RWPE2 (cell line): Measurements from ENCODE around the gene JAK3.

Experiments
- ATAC-seq: fragments of 200-7000 bp; cut with Tn5 transposase; 3 replicates; pipeline ENCODE4 v1.9.1; 2021; ENCODE audit warnings: low read depth
- DNase-seq: peaks from one replicate; pipeline ENCODE4 v3.0.0-alpha.2; 2020; ENCODE audit warnings: low spot score
- H3K27ac ChIP-seq: fragments of 450-650 bp; 2 replicates; pipeline ENCODE4 v1.5.1; 2017; ENCODE audit warnings: mild to moderate bottlenecking; ENCODE audit not compliant: poor library complexity, severe bottlenecking
- H3K27me3 ChIP-seq: fragments of 250-450 bp; sonication (Bioruptor Pico); 2 replicates; pipeline ENCODE4 v1.5.1; 2021; ENCODE audit warnings: mild to moderate bottlenecking, moderate library complexity; ENCODE audit not compliant: insufficient read depth, poor library complexity, severe bottlenecking
- H3K36me3 ChIP-seq: fragments of 250-450 bp; sonication (Bioruptor Pico); 2 replicates; pipeline ENCODE4 v1.5.1; 2020; ENCODE audit warnings: low read depth, mild to moderate bottlenecking, moderate library complexity
- H3K4me1 ChIP-seq: fragments of 250-450 bp; sonication (Bioruptor Pico); 2 replicates; pipeline ENCODE4 v1.5.1; 2021; ENCODE audit warnings: mild to moderate bottlenecking, moderate library complexity; ENCODE audit not compliant: insufficient read depth, poor library complexity, severe bottlenecking
- H3K4me3 ChIP-seq: fragments of 250-450 bp; sonication (Bioruptor Pico); 2 replicates; pipeline ENCODE4 v1.5.1; 2021; ENCODE audit warnings: mild to moderate bottlenecking, moderate library complexity; ENCODE audit not compliant: severe bottlenecking
- H3K9me3 ChIP-seq: fragments of 250-450 bp; sonication (Bioruptor Pico); 2 replicates; pipeline ENCODE4 v1.5.1; 2021; ENCODE audit warnings: mild to moderate bottlenecking, moderate library complexity; ENCODE audit not compliant: severe bottlenecking
- CTCF ChIP-seq: fragments of 450-650 bp; IDR thresholded peaks from one replicate; pipeline ENCODE4 v1.5.1; 2017; ENCODE audit warnings: mild to moderate bottlenecking, moderate library complexity; ENCODE audit not compliant: poor library complexity, severe bottlenecking

Gene JAK3

GRCh38 chr19:17861542-17862402 lies 14.0 kb upstream of the JAK3 start:
- Histone ChIP-seq H3K4me1 (peaks cover 18% of the 10 kb centered on the region), H3K9me3 (no peaks in the 10 kb centered on the region), H3K36me3 (peaks cover 49% of the 10 kb centered on the region), H3K27me3 (no peaks in the 10 kb centered on the region), H3K27ac (peak overlapping the region; percentile 74), H3K4me3 (peak overlapping the region; percentile 76)
- no peak for TF ChIP-seq CTCF
- peak; percentile 34 for DNase-seq
- no peak for ATAC-seq

GRCh38 chr19:17860993-17861360 lies 13.2 kb upstream of the JAK3 start:
- Histone ChIP-seq H3K27me3 (no peaks in the 10 kb centered on the region), H3K9me3 (no peaks in the 10 kb centered on the region), H3K4me3 (peak overlapping the region; percentile 76), H3K36me3 (peaks cover 49% of the 10 kb centered on the region), H3K27ac (peak overlapping the region; percentile 74), H3K4me1 (peaks cover 18% of the 10 kb centered on the region)
- TF ChIP-seq CTCF: no peak
- DNase-seq (no peak), ATAC-seq (no peak)

DNA sequence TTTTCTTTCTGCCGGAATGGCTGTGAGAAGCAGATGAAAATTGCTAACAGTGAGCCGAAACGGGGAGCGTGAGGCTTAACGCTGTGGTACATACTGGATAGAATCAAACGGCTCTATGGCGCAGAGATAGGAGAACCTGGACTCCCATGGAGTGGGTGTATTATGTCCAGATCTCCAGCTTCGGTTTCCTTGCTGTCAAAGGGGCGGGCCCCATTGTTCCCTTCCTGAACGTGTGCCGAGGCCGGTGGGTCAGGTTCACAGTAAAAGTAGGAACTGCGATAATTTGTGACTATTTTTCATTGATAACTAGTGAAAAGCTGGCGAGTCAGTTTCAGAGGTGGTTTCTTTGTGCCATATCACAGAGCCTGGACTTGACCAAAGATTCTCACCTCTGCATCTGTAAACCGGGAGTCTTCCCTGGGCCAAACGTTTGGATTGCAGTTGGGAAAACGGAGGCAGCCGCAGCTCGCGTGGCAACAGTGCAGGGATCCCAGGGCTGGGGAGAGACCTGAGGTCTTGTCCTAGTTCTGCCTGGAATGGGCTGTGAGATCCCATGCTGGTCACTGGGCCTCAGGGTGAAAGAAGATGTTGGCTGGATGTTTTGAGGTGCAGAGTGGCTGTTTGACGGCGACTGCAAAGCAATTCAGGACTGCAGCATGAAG lies 12.7 kb upstream of the JAK3 start:
- H3K36me3 ChIP-seq: peaks cover 49% of the 10 kb centered on the region
- H3K4me1 ChIP-seq: peaks cover 14% of the 10 kb centered on the region
- peak overlapping the region; percentile 76 for H3K4me3 ChIP-seq
- no peak for TF ChIP-seq CTCF
- ATAC-seq (no peak), DNase-seq (no peak)
- no peaks in the 10 kb centered on the region for H3K9me3 ChIP-seq
- peak overlapping the region; percentile 74 for H3K27ac ChIP-seq
- no peaks in the 10 kb centered on the region for H3K27me3 ChIP-seq

DNA sequence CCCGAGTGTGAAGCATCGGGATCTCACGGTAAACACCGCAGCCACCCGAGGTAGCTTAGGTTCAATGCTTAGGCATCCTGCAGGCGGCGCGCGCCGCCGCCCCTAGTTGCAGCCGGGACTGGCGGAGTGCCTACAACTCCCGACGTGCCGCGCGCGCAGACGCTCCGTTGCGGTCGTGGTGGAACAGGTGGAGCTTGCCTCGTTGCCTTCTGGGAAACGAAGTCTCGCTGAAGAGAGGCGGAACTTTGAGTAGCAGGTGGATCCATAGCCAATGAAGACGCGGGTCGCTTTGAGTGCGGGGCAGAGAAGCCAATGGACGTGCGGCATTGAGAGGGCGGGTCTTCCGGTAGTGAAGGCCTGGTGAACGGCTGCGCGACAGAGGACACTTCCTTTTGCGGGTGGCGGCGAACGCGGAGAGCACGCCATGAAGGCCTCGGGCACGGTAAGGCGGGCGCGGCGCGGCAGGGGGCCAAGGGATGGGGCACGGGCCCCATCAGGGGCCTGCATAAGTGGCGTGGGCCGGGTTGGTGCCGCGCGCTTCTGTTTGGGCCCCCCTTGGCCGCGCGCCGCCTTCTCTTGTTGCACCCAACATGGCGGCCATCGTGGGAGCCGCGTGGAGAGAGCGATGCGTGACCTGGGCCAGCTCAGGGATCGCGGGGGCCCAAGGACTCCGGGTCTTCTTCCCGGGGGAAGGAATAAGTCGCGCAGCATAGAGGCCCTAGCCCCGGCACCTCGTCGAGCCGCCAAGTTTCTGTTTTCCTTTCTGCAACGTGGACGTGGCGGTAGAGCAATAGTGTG lies 11.9 kb upstream of the JAK3 start, which contains the start of gene RPL18A:
TSS of gene RPL18A (plus strand) at position 378 of the 798 bp plus-strand sequence. CDS start at position 425, 47 bp downstream.
- ATAC-seq: peak; percentile 84
- Histone ChIP-seq H3K4me3 (peak within 1 kb of the TSS; percentile 76), H3K9me3 (no peaks in the 10 kb centered on the region), H3K36me3 (peaks cover 47% of the 10 kb centered on the region), H3K4me1 (peaks cover 13% of the 10 kb centered on the region), H3K27me3 (no peaks in the 10 kb centered on the region), H3K27ac (peak within 1 kb of the TSS; percentile 74)
- DNase-seq: peak; percentile 99
- peak; percentile 97 for TF ChIP-seq CTCF
